COLO668 (cell line): Measurements from ENCODE around the gene PPP5C.
A peak's percentile ranks its signal among the peaks of the same experiment; 100 is the strongest.

ENCODE experiments used
- DNase-seq: peaks from one replicate; lab custom pipeline; 2025; ENCODE audit not compliant: unreplicated experiment; lab: John Stamatoyannopoulos, UW

PPP5C gene

GRCh38 chr19:46328079-46328478 is 18.8 kb upstream of the PPP5C start:
- DNase-seq = no peak

- DNase-seq = no peak
Observed at GRCh38 chr19:46330319-46330918, 16.5 kb upstream of the PPP5C start.

GRCh38 chr19:46337487-46337886 is 9.4 kb upstream of the PPP5C start:
- DNase-seq = no peak

GRCh38 chr19:46339446-46339845 is 7.4 kb upstream of the PPP5C start:
- no peak for DNase-seq

- no peak for DNase-seq
Observed at GRCh38 chr19:46340051-46340659, 6.7 kb upstream of the PPP5C start.

GRCh38 chr19:46341937-46342336 is 5.0 kb upstream of the PPP5C start:
- no peak for DNase-seq

- DNase-seq = no peak
Observed at GRCh38 chr19:46344363-46344762, 2.5 kb upstream of the PPP5C start.

GRCh38 chr19:46345157-46345556 is 1.7 kb upstream of the PPP5C start:
- no peak for DNase-seq

GRCh38 chr19:46347572-46347883 is 641 bp downstream of the PPP5C start:
- DNase-seq = no peak

- DNase-seq = no peak
Observed at GRCh38 chr19:46347985-46348384, 1.1 kb downstream of the PPP5C start.

GRCh38 chr19:46349311-46349993 is 2.6 kb downstream of the PPP5C start:
- no peak for DNase-seq

- peak; percentile 9 for DNase-seq
Observed at GRCh38 chr19:46350029-46350757, 3.3 kb downstream of the PPP5C start.

GRCh38 chr19:46350758-46351159 is 3.9 kb downstream of the PPP5C start:
- DNase-seq = no peak

GRCh38 chr19:46351241-46352041 is 4.6 kb downstream of the PPP5C start:
- DNase-seq = no peak

- DNase-seq = no peak
Observed at GRCh38 chr19:46353730-46354528, 7.0 kb downstream of the PPP5C start.

- no peak for DNase-seq
Observed at GRCh38 chr19:46355234-46356148, 8.6 kb downstream of the PPP5C start.

GRCh38 chr19:46356149-46357055 is 9.5 kb downstream of the PPP5C start:
- no peak for DNase-seq

GRCh38 chr19:46357846-46358583 is 11.1 kb downstream of the PPP5C start:
- no peak for DNase-seq
